ENCODE data around the gene C2orf49. TPM values are rescaled to one million over a fixed set of nuclear protein-coding genes. Genes with fewer than 3 reads are reported as not detected.

The C2orf49 gene
- total RNA-seq, 2 experiments from 2014 or later: 20.5 to 23.1 TPM

GRCh38 chr2:105373344-105373781 lies 36.0 kb downstream of the C2orf49 start:
- no peaks in the 10 kb centered on the region for H3K36me3 Mint-ChIP-seq

GRCh38 chr2:105373895-105374401 lies 36.6 kb downstream of the C2orf49 start:
- Mint-ChIP-seq H3K4me1 (peaks cover 43% of the 10 kb centered on the region), H3K27ac (peak overlapping the region; percentile 96), H3K36me3 (no peaks in the 10 kb centered on the region), H3K27me3 (no peaks in the 10 kb centered on the region), H3K4me3 (peak overlapping the region; percentile 77), H3K9me3 (ENCODE audit: low read depth) (no peaks in the 10 kb centered on the region)
- ATAC-seq (peak; percentile 76), DNase-seq (peak; percentile 81)
- CTCF ChIA-PET: no interaction called here

More at GRCh38 chr2:105373344-105373781, 36.0 kb downstream of the C2orf49 start:
- no peak for DNase-seq
- Mint-ChIP-seq H3K4me3 (peak overlapping the region; percentile 77), H3K27ac (peak overlapping the region; percentile 96), H3K4me1 (peaks cover 43% of the 10 kb centered on the region), H3K27me3 (no peaks in the 10 kb centered on the region), H3K9me3 (ENCODE audit: low read depth) (no peaks in the 10 kb centered on the region)
- no peak for ATAC-seq
- CTCF ChIA-PET: interaction anchor here (1.0 kb wide), 1 partner anchor 171 kb away, joined by 3 read pairs; no protein-coding TSS in a partner anchor

GRCh38 chr2:105375001-105375561 lies 37.7 kb downstream of the C2orf49 start:
- Mint-ChIP-seq H3K4me3 (no peak overlapping the region), H3K4me1 (peaks cover 38% of the 10 kb centered on the region), H3K9me3 (ENCODE audit: low read depth) (no peaks in the 10 kb centered on the region), H3K27me3 (no peaks in the 10 kb centered on the region), H3K27ac (no peak overlapping the region), H3K36me3 (no peaks in the 10 kb centered on the region)
- no peak for DNase-seq
- CTCF ChIA-PET: interaction anchor here (1.4 kb wide), 1 partner anchor 146 kb away, joined by 4 read pairs; no protein-coding TSS in a partner anchor
- no peak for ATAC-seq

- Mint-ChIP-seq H3K36me3 (no peaks in the 10 kb centered on the region), H3K9me3 (ENCODE audit: low read depth) (no peaks in the 10 kb centered on the region), H3K27ac (no peak overlapping the region), H3K4me3 (no peak overlapping the region), H3K4me1 (peaks cover 31% of the 10 kb centered on the region), H3K27me3 (no peaks in the 10 kb centered on the region)
- no peak for DNase-seq
- CTCF ChIA-PET: interaction anchor here (1.4 kb wide), 1 partner anchor 145 kb away, joined by 4 read pairs; no protein-coding TSS in a partner anchor
- no peak for ATAC-seq
Observed at GRCh38 chr2:105376010-105376409, 38.7 kb downstream of the C2orf49 start.

GRCh38 chr2:105376789-105377240 lies 39.5 kb downstream of the C2orf49 start:
- DNase-seq (no peak), ATAC-seq (no peak)
- H3K4me3 Mint-ChIP-seq: no peak overlapping the region
- H3K27ac Mint-ChIP-seq: no peak overlapping the region
- H3K9me3 Mint-ChIP-seq (ENCODE audit: low read depth): no peaks in the 10 kb centered on the region
- no peaks in the 10 kb centered on the region for H3K27me3 Mint-ChIP-seq
- CTCF ChIA-PET: no interaction called here
- H3K4me1 Mint-ChIP-seq: peaks cover 26% of the 10 kb centered on the region
- H3K36me3 Mint-ChIP-seq: no peaks in the 10 kb centered on the region

GRCh38 chr2:105377871-105378270 lies 40.5 kb downstream of the C2orf49 start:
- no peaks in the 10 kb centered on the region for H3K9me3 Mint-ChIP-seq (ENCODE audit: low read depth)
- no peaks in the 10 kb centered on the region for H3K27me3 Mint-ChIP-seq
- H3K27ac Mint-ChIP-seq: no peak overlapping the region
- CTCF ChIA-PET: no interaction called here
- DNase-seq (no peak), ATAC-seq (no peak)
- no peak overlapping the region for H3K4me3 Mint-ChIP-seq
- no peaks in the 10 kb centered on the region for H3K36me3 Mint-ChIP-seq
- H3K4me1 Mint-ChIP-seq: peaks cover 20% of the 10 kb centered on the region

GRCh38 chr2:105378276-105378840 lies 41.0 kb downstream of the C2orf49 start:
- Mint-ChIP-seq H3K9me3 (ENCODE audit: low read depth) (no peaks in the 10 kb centered on the region), H3K4me3 (no peak overlapping the region), H3K27ac (no peak overlapping the region), H3K27me3 (no peaks in the 10 kb centered on the region), H3K4me1 (peaks cover 15% of the 10 kb centered on the region), H3K36me3 (no peaks in the 10 kb centered on the region)
- ATAC-seq (no peak), DNase-seq (no peak)
- CTCF ChIA-PET: no interaction called here

GRCh38 chr2:105378921-105379383 lies 41.6 kb downstream of the C2orf49 start:
- Mint-ChIP-seq H3K4me3 (no peak overlapping the region), H3K27me3 (no peaks in the 10 kb centered on the region), H3K36me3 (no peaks in the 10 kb centered on the region), H3K9me3 (ENCODE audit: low read depth) (no peaks in the 10 kb centered on the region), H3K27ac (no peak overlapping the region), H3K4me1 (peaks cover 9% of the 10 kb centered on the region)
- DNase-seq: no peak
- CTCF ChIA-PET: no interaction called here
- ATAC-seq: no peak

GRCh38 chr2:105379741-105380186 lies 42.4 kb downstream of the C2orf49 start:
- CTCF ChIA-PET: no interaction called here
- ATAC-seq (no peak), DNase-seq (no peak)
- peaks cover 2% of the 10 kb centered on the region for H3K4me1 Mint-ChIP-seq
- no peaks in the 10 kb centered on the region for H3K27me3 Mint-ChIP-seq
- no peak overlapping the region for H3K27ac Mint-ChIP-seq
- no peaks in the 10 kb centered on the region for H3K9me3 Mint-ChIP-seq (ENCODE audit: low read depth)
- H3K4me3 Mint-ChIP-seq: no peak overlapping the region
- no peaks in the 10 kb centered on the region for H3K36me3 Mint-ChIP-seq

GRCh38 chr2:105380432-105381100 lies 43.2 kb downstream of the C2orf49 start:
- CTCF ChIA-PET: interaction anchor here (1.4 kb wide), 1 partner anchor 10 kb away, joined by 3 read pairs; no protein-coding TSS in a partner anchor
- Mint-ChIP-seq H3K4me1 (no peaks in the 10 kb centered on the region), H3K27me3 (no peaks in the 10 kb centered on the region), H3K27ac (no peak overlapping the region), H3K36me3 (no peaks in the 10 kb centered on the region), H3K9me3 (ENCODE audit: low read depth) (no peaks in the 10 kb centered on the region), H3K4me3 (no peak overlapping the region)
- ATAC-seq (no peak), DNase-seq (no peak)

GRCh38 chr2:105381101-105381668 lies 43.8 kb downstream of the C2orf49 start:
- CTCF ChIA-PET: interaction anchor here (1.4 kb wide), 1 partner anchor 11 kb away, joined by 3 read pairs; no protein-coding TSS in a partner anchor
- no peaks in the 10 kb centered on the region for H3K27me3 Mint-ChIP-seq
- no peaks in the 10 kb centered on the region for H3K9me3 Mint-ChIP-seq (ENCODE audit: low read depth)
- ATAC-seq (no peak), DNase-seq (no peak)
- H3K36me3 Mint-ChIP-seq: no peaks in the 10 kb centered on the region
- H3K4me3 Mint-ChIP-seq: no peak overlapping the region
- H3K27ac Mint-ChIP-seq: no peak overlapping the region
- H3K4me1 Mint-ChIP-seq: no peaks in the 10 kb centered on the region

- Mint-ChIP-seq H3K36me3 (no peaks in the 10 kb centered on the region), H3K4me1 (no peaks in the 10 kb centered on the region), H3K27ac (no peak overlapping the region), H3K9me3 (ENCODE audit: low read depth) (no peaks in the 10 kb centered on the region), H3K27me3 (no peaks in the 10 kb centered on the region), H3K4me3 (no peak overlapping the region)
- DNase-seq (no peak), ATAC-seq (no peak)
- CTCF ChIA-PET: no interaction called here
Observed at GRCh38 chr2:105382177-105382576, 44.8 kb downstream of the C2orf49 start.

GRCh38 chr2:105383432-105384166 lies 46.3 kb downstream of the C2orf49 start:
- CTCF ChIA-PET: no interaction called here
- Mint-ChIP-seq H3K4me3 (no peak overlapping the region), H3K9me3 (ENCODE audit: low read depth) (no peaks in the 10 kb centered on the region), H3K36me3 (no peaks in the 10 kb centered on the region), H3K4me1 (no peaks in the 10 kb centered on the region), H3K27ac (no peak overlapping the region), H3K27me3 (no peaks in the 10 kb centered on the region)
- DNase-seq (no peak), ATAC-seq (no peak)
